Mucosa of descending colon (tissue), 3 donors: Measurements from ENCODE around the gene P4HA2. TPM values are rescaled to one million over a fixed set of nuclear protein-coding genes. Genes with fewer than 3 reads are reported as not detected.

ENCODE experiments used
- ATAC-seq: fragments of 200-7000 bp; cut with Tn5 transposase; one replicate; pipeline ENCODE4 v1.9.1; 2020; ENCODE audit warnings: mild to moderate bottlenecking, moderate library complexity
- DNase-seq, 3 donors: peaks; one replicate each; pipeline ENCODE4 v3.0.0-alpha.2; 2020
- H3K36me3 ChIP-seq: fragments of 200-600 bp; one replicate; pipeline ENCODE4 v1.8.0; 2021; ENCODE audit warnings: low read depth, mild to moderate bottlenecking
- H3K4me1 ChIP-seq: fragments of 200-600 bp; one replicate; pipeline ENCODE4 v1.8.0; 2021; ENCODE audit warnings: low read depth, mild to moderate bottlenecking
- H3K4me3 ChIP-seq: fragments of 200-600 bp; one replicate; pipeline ENCODE4 v1.8.0; 2021; ENCODE audit warnings: mild to moderate bottlenecking
- H3K9me3 ChIP-seq: fragments of 200-600 bp; one replicate; pipeline ENCODE4 v1.8.0; 2021; ENCODE audit warnings: mild to moderate bottlenecking
- CTCF ChIP-seq: fragments of 200-600 bp; IDR thresholded peaks from one replicate; pipeline ENCODE4 v1.8.0; 2022; ENCODE audit warnings: antibody characterized with exemption, mild to moderate bottlenecking
- intact Hi-C, 2 donors: fragments of 100-400 bp; cut with DNase I in 1 of 2; cut with micrococcal nuclease in 1 of 2; formaldehyde crosslinking; loops; one replicate each; pipeline versions ENCODE4 v1.11.0 to v1.11.1; 2022; cut with DNase I, micrococcal nuclease
- total RNA-seq, 3 donors: library from RNA; stranded (reverse); fragmentation: NEBNext Ultra II Directional in 2 of 3; extraction: Animal tissue kit (Norgen Biotek cat#: 25700) in 2 of 3; gene quantifications; one replicate each; pipeline versions ENCODE4 v1.2.1 to v1.2.4, GENCODE V29; 2021 to 2023
- donor health status: DM: no; HTN: no; CAD: no; lungs with moderate emphysema.
- donor health status: DM: no; HTN: no; CAD: no.
- donor health status: DM: no; HTN: yes; CAD: no.

P4HA2 gene
- total RNA-seq, 3 donors from 2014 or later = 47.0 to 65.0 (median 56.1) TPM

GRCh38 chr5:132238169-132238744, 10.6 kb upstream of the P4HA2 start:
- intact Hi-C loops = no loop called here
- peak; percentile 88 for ATAC-seq

DNA sequence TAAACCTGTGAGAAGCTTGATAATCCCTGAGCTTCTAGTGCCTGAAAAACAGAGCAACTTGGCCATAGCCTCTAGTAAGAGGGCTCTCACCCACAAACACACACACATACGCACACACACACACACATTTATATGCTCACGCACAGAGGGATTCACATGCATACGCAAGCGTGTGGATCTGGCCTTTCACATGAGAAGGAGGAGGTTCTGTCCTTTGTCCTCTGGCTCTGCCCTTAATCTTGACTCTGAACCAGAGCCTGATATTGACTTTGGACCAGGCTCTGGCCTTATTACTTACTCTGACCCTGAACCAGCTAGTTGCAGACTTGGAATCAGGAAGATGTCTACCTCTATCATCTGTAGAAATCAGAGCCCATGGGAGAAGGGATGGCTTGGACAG, 10.0 kb upstream of the P4HA2 start:
- no peaks in the 10 kb centered on the region for H3K4me1 ChIP-seq
- DNase-seq (no peak), ATAC-seq (peak; percentile 5)
- H3K36me3 ChIP-seq = no peaks in the 10 kb centered on the region
- no peaks in the 10 kb centered on the region for H3K9me3 ChIP-seq
- TF ChIP-seq CTCF = no peak
- intact Hi-C loops = no loop called here
- no peak overlapping the region for H3K4me3 ChIP-seq

More at GRCh38 chr5:132238169-132238744, 10.6 kb upstream of the P4HA2 start:
- Histone ChIP-seq H3K36me3 (no peaks in the 10 kb centered on the region), H3K4me3 (no peak overlapping the region), H3K9me3 (no peaks in the 10 kb centered on the region), H3K4me1 (no peaks in the 10 kb centered on the region)
- TF ChIP-seq CTCF = peak; percentile 57
- DNase-seq = peak in 2 of 3 donors; percentile 80 to 96

DNA sequence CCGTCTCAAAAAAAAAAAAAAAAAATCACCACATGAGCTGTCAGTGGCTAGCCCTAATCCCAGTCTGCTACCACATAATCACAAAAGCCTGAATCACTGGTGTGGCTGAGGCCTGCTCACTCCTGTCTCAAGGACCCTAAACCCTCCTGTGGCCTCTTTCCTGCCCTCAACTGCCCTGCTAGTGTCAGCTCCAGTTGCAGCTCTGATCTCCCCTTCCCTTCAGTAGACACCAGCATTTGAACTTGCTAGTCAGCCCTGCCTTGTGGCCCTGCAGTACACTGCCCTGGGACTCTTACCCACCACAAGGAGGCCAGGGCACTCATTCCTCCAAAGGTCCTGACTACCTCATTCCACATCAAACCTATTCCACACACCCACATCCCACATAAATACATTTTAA, 9.5 kb upstream of the P4HA2 start:
- Histone ChIP-seq H3K4me1 (no peaks in the 10 kb centered on the region), H3K4me3 (no peak overlapping the region), H3K9me3 (no peaks in the 10 kb centered on the region), H3K36me3 (no peaks in the 10 kb centered on the region)
- intact Hi-C loops = no loop called here
- ATAC-seq = no peak
- no peak for TF ChIP-seq CTCF
- no peak for DNase-seq

DNA sequence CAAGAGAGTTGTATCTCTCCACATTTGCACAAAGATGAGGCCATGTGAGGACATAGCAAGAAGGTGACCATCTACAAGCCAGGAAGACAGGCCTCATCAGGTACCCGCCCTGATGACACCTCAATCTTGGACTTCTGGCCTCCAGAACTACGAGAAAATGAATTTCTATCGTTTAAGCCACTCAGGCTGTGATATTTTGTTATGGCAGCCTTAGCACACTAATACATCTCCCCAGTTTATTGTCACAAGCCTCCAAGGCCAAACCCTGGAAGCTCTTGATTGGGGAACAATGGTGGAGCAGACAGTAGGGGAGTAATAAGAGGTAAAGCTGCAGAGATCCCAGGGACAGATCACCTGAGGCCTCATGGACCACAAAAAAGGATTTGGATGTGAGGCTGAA, 7.7 kb upstream of the P4HA2 start:
- ATAC-seq = no peak
- Histone ChIP-seq H3K9me3 (no peaks in the 10 kb centered on the region), H3K4me3 (no peak overlapping the region), H3K36me3 (no peaks in the 10 kb centered on the region), H3K4me1 (no peaks in the 10 kb centered on the region)
- no peak for TF ChIP-seq CTCF
- DNase-seq = no peak
- intact Hi-C loops = no loop called here

DNA sequence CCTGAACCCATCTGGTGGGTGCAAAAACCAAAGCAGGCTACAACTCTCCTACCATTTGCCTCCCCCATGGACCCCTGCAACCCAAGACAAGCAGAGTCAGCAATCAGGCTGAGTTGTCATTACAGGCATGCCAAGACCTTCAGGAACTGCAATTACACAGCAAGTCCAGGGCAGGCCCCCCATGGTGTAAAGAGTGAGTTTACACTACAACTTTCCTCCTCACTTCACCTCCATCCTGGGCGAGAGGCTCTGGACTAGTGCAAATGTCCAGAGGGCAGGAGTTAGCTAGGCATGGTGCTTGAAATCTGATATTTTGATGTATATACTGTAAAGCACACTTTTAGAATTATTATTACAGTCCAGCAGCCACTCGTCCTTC, 7.0 kb upstream of the P4HA2 start:
- ATAC-seq (no peak), DNase-seq (no peak)
- Histone ChIP-seq H3K36me3 (no peaks in the 10 kb centered on the region), H3K9me3 (no peaks in the 10 kb centered on the region), H3K4me1 (no peaks in the 10 kb centered on the region), H3K4me3 (no peak overlapping the region)
- no peak for TF ChIP-seq CTCF
- intact Hi-C loops = no loop called here
